K562 (cell line): ENCODE results near the gene PAGE1. TPM values are rescaled to one million over a fixed set of nuclear protein-coding genes. Genes with fewer than 3 reads are reported as not detected.

Experiments
- ATAC-seq: fragments of 200-7000 bp; cut with Tn5 transposase; 3 replicates; pipeline ENCODE4 v1.9.1; 2020; ENCODE audit warnings: moderate library complexity
- BruUV-seq: library from RNA; stranded (reverse); fragments of 400-500 nt; replicated peaks from 2 replicates; lab custom pipeline; 2021; lab: Mats Ljungman, UMichigan
- CTCF ChIA-PET: fragments of 300-600 bp; formaldehyde crosslinking; extraction: SDS; loops from one replicate; lab custom pipeline; 2021; ENCODE audit warnings: low intra/inter-chr PET ratio; lab: Yijun Ruan, JAX
- POLR2A ChIA-PET: fragments of 300-600, 350-650 bp; sonication (Branson Sonifier 250); formaldehyde crosslinking; extraction: SDS; loops from one replicate; lab custom pipeline; 2021; ENCODE audit warnings: antibody characterized with exemption, inconsistent platforms; lab: Yijun Ruan, JAX
- DNase-seq, 4 experiments: peaks; one replicate each; pipeline versions ENCODE4 v3.0.0 to v3.0.0-alpha.2; 2011 to 2018; ENCODE audit warnings: low spot score in 3 of 4, mixed read lengths in 3 of 4; ENCODE audit errors: extremely low read depth in 1 of 4
- FAIRE-seq: peaks from 2 replicates; lab custom pipeline; 2011; peaks lifted over from hg19 to GRCh38; lab: Jason Lieb, UNC
- H2AFZ ChIP-seq: 2 replicates; pipeline ENCODE4 v1.6.0; 2011; ENCODE audit warnings: low read depth, low read length, control low read depth, inconsistent platforms
- H3K27ac ChIP-seq: fragments of 200-600 bp; 3 replicates; pipeline ENCODE4 v1.8.0; 2011; ENCODE audit warnings: low read depth, mild to moderate bottlenecking, control low read depth, inconsistent platforms, low read length, moderate library complexity, mixed read lengths; ENCODE audit errors: extremely low read depth
- H3K27me3 ChIP-seq, 2 experiments: fragments of 300-600 bp in 1 of 2; 2 replicates in 1 of 2; 3 replicates in 1 of 2; pipeline versions ENCODE4 v1.6.0 to v1.8.0; 2011; ENCODE audit warnings: inconsistent platforms in 2 of 2, low read length in 2 of 2, mild to moderate bottlenecking in 1 of 2, mixed read lengths in 1 of 2, moderate library complexity in 1 of 2; ENCODE audit not compliant: control insufficient read depth in 2 of 2, insufficient read depth in 2 of 2
- H3K36me3 ChIP-seq: fragments of 300-600 bp; 3 replicates; pipeline ENCODE4 v1.8.0; 2011; ENCODE audit warnings: mild to moderate bottlenecking, low read length, inconsistent platforms; ENCODE audit not compliant: control insufficient read depth, insufficient read depth
- H3K4me1 ChIP-seq, 2 experiments: fragments of 200-600 bp in 1 of 2; replicated peaks in 1 of 2; 2 replicates in 1 of 2; 3 replicates in 1 of 2; pipeline versions ENCODE4 v1.5.1 to v1.8.0; 2011; ENCODE audit warnings: inconsistent platforms in 2 of 2, low read length in 2 of 2, mild to moderate bottlenecking in 1 of 2, mixed read lengths in 1 of 2, moderate library complexity in 1 of 2; ENCODE audit not compliant: control insufficient read depth in 2 of 2, insufficient read depth in 2 of 2
- H3K4me2 ChIP-seq: 2 replicates; pipeline ENCODE4 v1.6.1; 2011; ENCODE audit warnings: low read length, control low read depth, inconsistent platforms, mixed read lengths; ENCODE audit not compliant: insufficient read depth
- H3K4me3 ChIP-seq: fragments of 200-600 bp; sonication (generic), shearing (Covaris generic); 2 replicates; pipeline ENCODE4 v1.5.1; 2016; ENCODE audit warnings: control low read depth, inconsistent platforms
- H3K79me2 ChIP-seq: fragments of 200-600 bp; 3 replicates; pipeline ENCODE4 v1.8.0; 2011; ENCODE audit warnings: low read length, inconsistent platforms; ENCODE audit not compliant: control insufficient read depth, insufficient read depth
- H3K9ac ChIP-seq, 2 experiments: 2 replicates each; pipeline versions ENCODE4 v1.6.0 to v1.6.1; 2011; ENCODE audit warnings: low read depth in 2 of 2, low read length in 2 of 2, control low read depth in 1 of 2, inconsistent platforms in 1 of 2, mild to moderate bottlenecking in 1 of 2, mixed read lengths in 1 of 2; ENCODE audit not compliant: insufficient read depth in 1 of 2
- H3K9me1 ChIP-seq: one replicate; pipeline ENCODE4 v1.6.0; 2011; ENCODE audit warnings: inconsistent platforms, mild to moderate bottlenecking, low read length, moderate library complexity; ENCODE audit not compliant: control insufficient read depth, insufficient read depth
- H3K9me3 ChIP-seq: replicated peaks from 2 replicates; pipeline ENCODE4 v1.5.1; 2011; ENCODE audit warnings: low read depth, low read length, inconsistent platforms; ENCODE audit not compliant: control insufficient read depth, insufficient read depth
- H4K20me1 ChIP-seq: replicated peaks from 2 replicates; pipeline ENCODE4 v1.6.1; 2011; ENCODE audit warnings: low read length, inconsistent platforms, mixed read lengths; ENCODE audit not compliant: control insufficient read depth, insufficient read depth
- CBX8 ChIP-seq: fragments of 200-600 bp; sonication (generic); IDR thresholded peaks from 2 replicates; pipeline ENCODE4 v1.6.1; 2012; ENCODE audit warnings: borderline replicate concordance, mixed run types, low read depth, mild to moderate bottlenecking, moderate library complexity, mixed read lengths, low read length, control low read depth, inconsistent platforms; ENCODE audit not compliant: poor library complexity, severe bottlenecking; ENCODE audit errors: extremely low read depth
- EP400 ChIP-seq: fragments of 450-650 bp; IDR thresholded peaks from 2 replicates; pipeline ENCODE4 v1.6.1; 2017; ENCODE audit warnings: antibody characterized with exemption, mild to moderate bottlenecking, moderate library complexity
- FOXJ3 ChIP-seq: sonication (generic); formaldehyde crosslinking; IDR thresholded peaks from 2 replicates; pipeline ENCODE4 v1.4.0; 2020; ENCODE audit warnings: mild to moderate bottlenecking, missing genetic modification reagents
- NCOA1 ChIP-seq: fragments of 450-650 bp; IDR thresholded peaks from 2 replicates; pipeline ENCODE4 v1.6.1; 2016; ENCODE audit warnings: low read depth
- TAF1 ChIP-seq: IDR thresholded peaks from 2 replicates; pipeline ENCODE4 v1.6.1; 2011; ENCODE audit warnings: mild to moderate bottlenecking, low read length, moderate library complexity; ENCODE audit not compliant: insufficient read depth, control insufficient read depth, severe bottlenecking; ENCODE audit errors: extremely low read depth
- ZNF778 ChIP-seq: fragments of 450-650 bp; formaldehyde crosslinking; IDR thresholded peaks from 2 replicates; pipeline ENCODE4 v1.4.0; 2020; ENCODE audit warnings: mild to moderate bottlenecking, moderate library complexity
- ZNF780A ChIP-seq: fragments of 250-450 bp; sonication (Bioruptor Pico); IDR thresholded peaks from 2 replicates; pipeline ENCODE4 v1.5.0; 2021; ENCODE audit warnings: mild to moderate bottlenecking
- WGBS: fragments of 100-300 bp; shearing (Covaris generic); methylation state at CpG from one replicate; pipeline ENCODE4 v1.1.6; 2016; ENCODE audit warnings: low coverage, mixed read lengths; ENCODE audit not compliant: insufficient coverage; ENCODE audit errors: missing lambda C conversion rate; 5-methylcytosine and 5-hydroxymethylcytosine counted together
- in situ Hi-C: fragments of 300-500 bp; cut with MboI; formaldehyde crosslinking; loops from 4 replicates; pipeline ENCODE4 v1.15.0; 2018; ENCODE audit warnings: inconsistent platforms, mixed read lengths
- intact Hi-C: fragments of 100-400 bp; cut with micrococcal nuclease; formaldehyde crosslinking; loops from 2 replicates; pipeline ENCODE4 v1.14.2; 2022
- polyA plus RNA-seq, 8 experiments: library from polyadenylated mRNA; depleted of rRNA in 4 of 8; stranded (reverse) in 5 of 8; unstranded in 3 of 8; fragments of >200 nt; fragmentation: Nextera tagmentation in 2 of 8; fragmentation: Illumina TruSeq in 1 of 8; extraction: Ambion mirVana in 2 of 8; extraction: Trizol in 1 of 8; gene quantifications; 2 replicates each; pipeline versions ENCODE4 v1.2.1 to v1.2.3, GENCODE V29; 2011 to 2014; ENCODE audit warnings: inconsistent platforms in 1 of 8, missing spikeins in 1 of 8
- total RNA-seq, 7 experiments: library from RNA; depleted of rRNA in 6 of 7; stranded (reverse); fragments of >200 nt in 6 of 7; fragmentation: Illumina TruSeq in 2 of 7; extraction: Trizol in 2 of 7; gene quantifications; 2 replicates each; pipeline versions ENCODE4 v1.2.1 to v1.2.3, GENCODE V29; 2011 to 2021; ENCODE audit warnings: low replicate concordance in 1 of 7
- TF ChIP-seq, protein P1 (sequence below): sonication (generic); formaldehyde crosslinking; IDR thresholded peaks from 2 replicates; pipeline ENCODE4 v1.9.0; 2022; ENCODE audit warnings: mild to moderate bottlenecking, missing genetic modification reagents
- TF ChIP-seq, protein P2 (sequence below): IDR thresholded peaks from 2 replicates; pipeline ENCODE4 v1.6.1; 2011; ENCODE audit warnings: borderline replicate concordance, low read depth, mild to moderate bottlenecking, moderate library complexity, low read length; ENCODE audit not compliant: insufficient read depth, poor library complexity, severe bottlenecking

The PAGE1 gene
- total and polyA plus RNA-seq, 9 of the 15 experiments (the other 6 are each of a cell fraction or from before 2014, with no cell fraction given): 43.5 to 520 (median 123) TPM

DNA sequence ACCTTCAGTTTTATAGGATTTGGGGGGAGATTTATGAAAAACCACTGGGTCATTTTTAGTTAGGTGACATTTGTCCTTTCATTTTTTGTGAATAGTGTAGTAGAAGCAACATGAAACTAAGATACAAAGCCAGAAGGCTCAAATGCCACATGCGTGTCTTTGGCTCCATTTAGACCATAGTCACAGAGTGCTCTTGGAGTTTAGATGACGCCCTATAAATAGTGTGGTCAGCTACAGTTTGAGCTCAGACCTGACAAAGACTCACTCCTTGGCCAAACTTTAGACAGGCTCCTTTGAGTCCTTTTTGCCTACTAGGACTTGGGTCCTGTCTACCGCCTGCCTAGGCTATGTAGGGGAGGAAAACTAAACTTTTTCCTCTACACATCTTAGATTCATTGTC is 16.8 kb upstream of the PAGE1 start:
- CTCF ChIA-PET: no interaction called here
- Histone ChIP-seq H3K9ac (no peak overlapping the region), H3K9me1 (no peaks in the 10 kb centered on the region), H3K9me3 (no peaks in the 10 kb centered on the region), H3K4me1 (no peaks in the 10 kb centered on the region), H3K36me3 (no peaks in the 10 kb centered on the region), H3K27ac (no peak overlapping the region), H2AFZ (no peak overlapping the region), H3K4me2 (no peak overlapping the region), H4K20me1 (no peaks in the 10 kb centered on the region), H3K4me3 (no peak overlapping the region), H3K79me2 (no peaks in the 10 kb centered on the region), H3K27me3 (no peaks in the 10 kb centered on the region; a peak in 1 of 5 replicates)
- intact Hi-C loops: no loop called here
- TF ChIP-seq ZNF780A (CRISPR knock-in tag): no peak
- DNase-seq (no peak), ATAC-seq (no peak), FAIRE-seq (no peak)
- in situ Hi-C loops: no loop called here
- POLR2A ChIA-PET: no interaction called here
- BruUV-seq: no TSS peak
- WGBS: 3% methylated on average over 3 of the region's 3 CpGs

DNA sequence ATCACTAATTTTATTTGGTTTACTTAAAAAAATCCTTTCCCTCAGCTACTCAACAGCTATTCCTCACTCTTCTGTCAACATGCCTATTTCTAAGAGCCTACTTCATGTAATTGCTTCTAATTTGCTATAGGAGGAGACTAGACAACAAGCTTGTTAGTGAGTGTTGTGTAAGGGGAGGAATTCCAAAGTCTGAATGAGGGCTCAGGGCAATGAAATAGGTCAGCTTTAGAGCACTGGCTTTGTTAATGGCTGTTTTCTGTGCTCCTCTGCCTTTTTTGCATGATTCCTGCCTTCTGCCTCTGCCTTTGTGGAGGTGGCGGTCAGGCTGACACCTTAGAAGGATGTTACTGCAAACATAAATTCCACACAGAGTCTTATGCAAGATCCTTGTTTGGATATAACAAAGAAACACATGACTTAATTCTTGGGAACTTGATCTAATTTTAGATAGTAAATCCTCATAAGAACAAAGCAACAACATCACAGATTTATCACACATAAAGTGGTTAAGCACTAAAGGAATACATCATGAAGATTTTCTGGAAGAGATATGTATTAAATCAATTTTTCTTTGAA is 15.0 kb upstream of the PAGE1 start:
- Histone ChIP-seq H3K27me3 (no peaks in the 10 kb centered on the region), H3K9ac (no peak overlapping the region), H4K20me1 (no peaks in the 10 kb centered on the region), H2AFZ (no peak overlapping the region), H3K79me2 (no peaks in the 10 kb centered on the region), H3K27ac (no peak overlapping the region), H3K9me1 (no peaks in the 10 kb centered on the region), H3K9me3 (no peaks in the 10 kb centered on the region), H3K4me1 (no peaks in the 10 kb centered on the region), H3K4me2 (no peak overlapping the region), H3K4me3 (no peak overlapping the region), H3K36me3 (no peaks in the 10 kb centered on the region)
- no TSS peak for BruUV-seq
- intact Hi-C loops (no loop called here), in situ Hi-C loops (no loop called here)
- no peak for FAIRE-seq
- no peak for ATAC-seq
- no peak for DNase-seq
- ChIA-PET POLR2A (interaction anchor here (1.0 kb wide), 1 partner anchor 20 kb away, joined by 6 read pairs; no protein-coding TSS in a partner anchor), CTCF (no interaction called here)
- WGBS: 60% methylated on average over 1 of the region's 1 CpG
- no peak for TF ChIP-seq EP400
- no peak for TF ChIP-seq TAF1
- TF ChIP-seq ZNF778 (CRISPR knock-in tag): no peak
- no peak for TF ChIP-seq NCOA1
- TF ChIP-seq, protein P1, sequence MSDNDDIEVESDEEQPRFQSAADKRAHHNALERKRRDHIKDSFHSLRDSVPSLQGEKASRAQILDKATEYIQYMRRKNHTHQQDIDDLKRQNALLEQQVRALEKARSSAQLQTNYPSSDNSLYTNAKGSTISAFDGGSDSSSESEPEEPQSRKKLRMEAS (CRISPR knock-in tag): no peak
- no peak for TF ChIP-seq CBX8
- no peak for TF ChIP-seq FOXJ3
- TF ChIP-seq, protein P2, sequence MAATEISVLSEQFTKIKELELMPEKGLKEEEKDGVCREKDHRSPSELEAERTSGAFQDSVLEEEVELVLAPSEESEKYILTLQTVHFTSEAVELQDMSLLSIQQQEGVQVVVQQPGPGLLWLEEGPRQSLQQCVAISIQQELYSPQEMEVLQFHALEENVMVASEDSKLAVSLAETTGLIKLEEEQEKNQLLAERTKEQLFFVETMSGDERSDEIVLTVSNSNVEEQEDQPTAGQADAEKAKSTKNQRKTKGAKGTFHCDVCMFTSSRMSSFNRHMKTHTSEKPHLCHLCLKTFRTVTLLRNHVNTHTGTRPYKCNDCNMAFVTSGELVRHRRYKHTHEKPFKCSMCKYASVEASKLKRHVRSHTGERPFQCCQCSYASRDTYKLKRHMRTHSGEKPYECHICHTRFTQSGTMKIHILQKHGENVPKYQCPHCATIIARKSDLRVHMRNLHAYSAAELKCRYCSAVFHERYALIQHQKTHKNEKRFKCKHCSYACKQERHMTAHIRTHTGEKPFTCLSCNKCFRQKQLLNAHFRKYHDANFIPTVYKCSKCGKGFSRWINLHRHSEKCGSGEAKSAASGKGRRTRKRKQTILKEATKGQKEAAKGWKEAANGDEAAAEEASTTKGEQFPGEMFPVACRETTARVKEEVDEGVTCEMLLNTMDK: no peak
